Neural crest cell (in vitro differentiated cells): ENCODE measurements around the gene HES6. TPM values are rescaled to one million over a fixed set of nuclear protein-coding genes. Genes with fewer than 3 reads are reported as not detected.

ENCODE experiments used
- DNase-seq: peaks from one replicate; pipeline ENCODE4 v3.0.0; 2021; ENCODE audit warnings: low read depth, mixed read lengths, low spot score
- H3K27ac Mint-ChIP-seq: one replicate; pipeline ENCODE4 v1.8.0; 2021; ENCODE audit warnings: mild to moderate bottlenecking, mixed read lengths; ENCODE audit not compliant: unreplicated experiment
- H3K27me3 Mint-ChIP-seq: 2 replicates; pipeline ENCODE4 v1.8.0; 2021; ENCODE audit warnings: low read depth, mild to moderate bottlenecking, mixed read lengths
- H3K36me3 Mint-ChIP-seq: 2 replicates; pipeline ENCODE4 v1.8.0; 2021; ENCODE audit warnings: low read depth, mild to moderate bottlenecking, mixed read lengths
- H3K4me1 Mint-ChIP-seq: 2 replicates; pipeline ENCODE4 v1.8.0; 2021; ENCODE audit warnings: mixed read lengths
- H3K4me3 Mint-ChIP-seq: one replicate; pipeline ENCODE4 v1.8.0; 2021; ENCODE audit warnings: mild to moderate bottlenecking, mixed read lengths
- H3K9me3 Mint-ChIP-seq: 2 replicates; pipeline ENCODE4 v1.8.0; 2021; ENCODE audit warnings: mixed read lengths
- CTCF ChIP-seq: fragments of 200-600 bp; sonication (generic); conservative IDR thresholded peaks from 2 replicates; pipeline ENCODE4 v1.5.0; 2021; ENCODE audit warnings: antibody characterized with exemption, mild to moderate bottlenecking
- total RNA-seq: library from RNA; stranded (reverse); gene quantifications from 2 replicates; pipeline ENCODE4 v1.2.1, GENCODE V29; 2021

Gene HES6
- total RNA-seq, 1 donor from 2014 or later = 152 TPM

- TF ChIP-seq CTCF = peak; percentile 19
- Mint-ChIP-seq H3K4me3 (no peak overlapping the region), H3K27ac (peak overlapping the region; percentile 62), H3K4me1 (peaks cover 20% of the 10 kb centered on the region), H3K36me3 (no peaks in the 10 kb centered on the region), H3K9me3 (no peaks in the 10 kb centered on the region), H3K27me3 (no peaks in the 10 kb centered on the region)
- no peak for DNase-seq
Observed at GRCh38 chr2:238259061-238260020, 19.5 kb upstream of the HES6 start.

- no peaks in the 10 kb centered on the region for H3K36me3 Mint-ChIP-seq
- no peak for TF ChIP-seq CTCF
- H3K4me3 Mint-ChIP-seq = no peak overlapping the region
- H3K4me1 Mint-ChIP-seq = peaks cover 13% of the 10 kb centered on the region
- H3K27me3 Mint-ChIP-seq = no peaks in the 10 kb centered on the region
- no peak for DNase-seq
- H3K9me3 Mint-ChIP-seq = no peaks in the 10 kb centered on the region
- H3K27ac Mint-ChIP-seq = no peak overlapping the region
Observed at GRCh38 chr2:238257786-238258700, 18.2 kb upstream of the HES6 start.

- H3K36me3 Mint-ChIP-seq = no peaks in the 10 kb centered on the region
- DNase-seq = peak; percentile 83
- peak; percentile 98 for TF ChIP-seq CTCF
- no peaks in the 10 kb centered on the region for H3K9me3 Mint-ChIP-seq
- no peak overlapping the region for H3K4me3 Mint-ChIP-seq
- peaks cover 10% of the 10 kb centered on the region for H3K4me1 Mint-ChIP-seq
- no peaks in the 10 kb centered on the region for H3K27me3 Mint-ChIP-seq
- H3K27ac Mint-ChIP-seq = no peak overlapping the region
Observed at GRCh38 chr2:238256594-238257104, 16.8 kb upstream of the HES6 start.

GRCh38 chr2:238256111-238256510 lies 16.3 kb upstream of the HES6 start:
- H3K27me3 Mint-ChIP-seq = no peaks in the 10 kb centered on the region
- TF ChIP-seq CTCF = no peak
- no peaks in the 10 kb centered on the region for H3K9me3 Mint-ChIP-seq
- H3K36me3 Mint-ChIP-seq = no peaks in the 10 kb centered on the region
- no peak overlapping the region for H3K4me3 Mint-ChIP-seq
- H3K4me1 Mint-ChIP-seq = peaks cover 6% of the 10 kb centered on the region
- no peak overlapping the region for H3K27ac Mint-ChIP-seq
- no peak for DNase-seq

GRCh38 chr2:238255636-238256035 lies 15.8 kb upstream of the HES6 start:
- no peaks in the 10 kb centered on the region for H3K9me3 Mint-ChIP-seq
- TF ChIP-seq CTCF = no peak
- H3K4me3 Mint-ChIP-seq = no peak overlapping the region
- H3K36me3 Mint-ChIP-seq = no peaks in the 10 kb centered on the region
- H3K27me3 Mint-ChIP-seq = no peaks in the 10 kb centered on the region
- H3K27ac Mint-ChIP-seq = no peak overlapping the region
- DNase-seq = no peak
- peaks cover 4% of the 10 kb centered on the region for H3K4me1 Mint-ChIP-seq
